ENCODE results near the gene YWHAE.
"Not testable (repeated sequence)": the region's sequence is repeated elsewhere in the genome, so short reads cannot be mapped to it uniquely, and the experiment has no call there.

YWHAE gene

GRCh38 chr17:1399679-1400512, at the start of gene YWHAE:
YWHAE (minus strand) TSS chr17:1400222; CDS start chr17:1400110, 112 bp downstream.
- peak; percentile 98 for DNase-seq (ENCODE audit: low read depth, low spot score)

GRCh38 chr17:1449412-1449967, 49.5 kb upstream of the YWHAE start:
- DNase-seq (ENCODE audit: low read depth, low spot score): no peak

GRCh38 chr17:1447052-1447451, 47.0 kb upstream of the YWHAE start:
- no peak for DNase-seq (ENCODE audit: low read depth, low spot score)

- DNase-seq (ENCODE audit: low read depth, low spot score): no peak
These were observed 46.2 kb upstream of the YWHAE start for GRCh38 chr17:1446201-1446600.

- DNase-seq (ENCODE audit: low read depth, low spot score): not testable (repeated sequence)
These were observed 45.7 kb upstream of the YWHAE start for GRCh38 chr17:1445695-1446094.

- not testable (repeated sequence) for DNase-seq (ENCODE audit: low read depth, low spot score)
These were observed 42.7 kb upstream of the YWHAE start for GRCh38 chr17:1442721-1443120.

- DNase-seq (ENCODE audit: low read depth, low spot score): no peak
These were observed 42.2 kb upstream of the YWHAE start for GRCh38 chr17:1442187-1442586.

- DNase-seq (ENCODE audit: low read depth, low spot score): no peak
These were observed 40.9 kb upstream of the YWHAE start for GRCh38 chr17:1440921-1441320.

GRCh38 chr17:1438593-1439083, 38.6 kb upstream of the YWHAE start:
- peak; percentile 57 for DNase-seq (ENCODE audit: low read depth, low spot score)

GRCh38 chr17:1435326-1435725, 35.3 kb upstream of the YWHAE start:
- no peak for DNase-seq (ENCODE audit: low read depth, low spot score)

GRCh38 chr17:1434150-1434549, 34.1 kb upstream of the YWHAE start:
- DNase-seq (ENCODE audit: low read depth, low spot score): peak; percentile 39

GRCh38 chr17:1431631-1432104, 31.6 kb upstream of the YWHAE start:
- DNase-seq (ENCODE audit: low read depth, low spot score): no peak

- DNase-seq (ENCODE audit: low read depth, low spot score): peak; percentile 31
These were observed 23.6 kb upstream of the YWHAE start for GRCh38 chr17:1423456-1424135.

- DNase-seq (ENCODE audit: low read depth, low spot score): peak; percentile 96
These were observed 22.9 kb upstream of the YWHAE start for GRCh38 chr17:1422885-1423284.

- no peak for DNase-seq (ENCODE audit: low read depth, low spot score)
These were observed 21.4 kb upstream of the YWHAE start for GRCh38 chr17:1421470-1421869.

GRCh38 chr17:1420981-1421380, 21.0 kb upstream of the YWHAE start:
- no peak for DNase-seq (ENCODE audit: low read depth, low spot score)

GRCh38 chr17:1420163-1420562, 20.1 kb upstream of the YWHAE start:
- no peak for DNase-seq (ENCODE audit: low read depth, low spot score)

- not testable (repeated sequence) for DNase-seq (ENCODE audit: low read depth, low spot score)
These were observed 18.5 kb upstream of the YWHAE start for GRCh38 chr17:1418476-1418875.

GRCh38 chr17:1416414-1416813, 16.4 kb upstream of the YWHAE start:
- DNase-seq (ENCODE audit: low read depth, low spot score): no peak

GRCh38 chr17:1414634-1415033, 14.6 kb upstream of the YWHAE start:
- DNase-seq (ENCODE audit: low read depth, low spot score): no peak

- DNase-seq (ENCODE audit: low read depth, low spot score): no peak
These were observed 14.1 kb upstream of the YWHAE start for GRCh38 chr17:1414001-1414574.

GRCh38 chr17:1413281-1413791, 13.3 kb upstream of the YWHAE start:
- DNase-seq (ENCODE audit: low read depth, low spot score): peak; percentile 93
